WTC11 (cell line): ENCODE measurements around the gene FYN.

Source experiments
- FOXP4 ChIP-seq: sonication (generic); formaldehyde crosslinking; IDR thresholded peaks from 2 replicates; pipeline ENCODE4 v1.8.0; 2022; ENCODE audit warnings: mild to moderate bottlenecking, missing genetic modification reagents
- TCF7 ChIP-seq: sonication (generic); formaldehyde crosslinking; IDR thresholded peaks from 2 replicates; pipeline ENCODE4 v1.8.0; 2022; ENCODE audit warnings: mild to moderate bottlenecking, low read depth, missing genetic modification reagents, moderate library complexity
- TF ChIP-seq, protein P1 (sequence below): sonication (generic); formaldehyde crosslinking; IDR thresholded peaks from 2 replicates; pipeline ENCODE4 v1.8.0; 2022; ENCODE audit warnings: mild to moderate bottlenecking, missing genetic modification reagents

GRCh38 chr6:111680015-111680712 lies 193.1 kb downstream of the FYN start:
- no peak for TF ChIP-seq TCF7
- TF ChIP-seq, protein P1, sequence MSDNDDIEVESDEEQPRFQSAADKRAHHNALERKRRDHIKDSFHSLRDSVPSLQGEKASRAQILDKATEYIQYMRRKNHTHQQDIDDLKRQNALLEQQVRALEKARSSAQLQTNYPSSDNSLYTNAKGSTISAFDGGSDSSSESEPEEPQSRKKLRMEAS = no peak
- TF ChIP-seq FOXP4 (CRISPR knock-in tag) = no peak
